Stimulated activated CD8-positive, alpha-beta memory T cell treated with anti-CD3 and anti-CD28 coated beads, Interleukin-7, amount 100 ng/mL, for 1 hour (primary cell): ENCODE measurements around the gene CTNNBL1.

Experiments
- DNase-seq, 2 donors: peaks; one replicate each; pipeline ENCODE4 v3.0.0-alpha.2; 2020; ENCODE audit warnings: low read depth in 2 of 2

CTNNBL1 gene

DNA sequence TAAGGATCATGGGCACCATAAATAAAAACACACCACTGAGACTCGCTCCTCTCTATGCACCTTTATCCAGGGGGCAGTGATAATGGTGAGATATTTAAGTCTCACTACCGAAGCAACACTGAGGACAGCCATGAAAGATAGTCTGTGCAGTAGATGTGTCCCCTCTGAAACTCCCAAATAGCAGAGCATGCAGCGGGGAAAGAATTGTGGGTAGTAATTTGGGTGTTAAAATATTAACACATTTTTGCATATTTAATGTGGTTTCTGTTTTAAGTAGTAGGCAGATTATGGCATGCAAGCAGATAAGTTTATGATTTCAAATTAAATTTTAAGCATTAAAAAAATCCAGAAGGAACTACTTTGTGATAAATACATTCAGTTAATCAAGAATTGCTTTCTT, 82.7 kb downstream of the CTNNBL1 start:
- DNase-seq = no peak

- no peak for DNase-seq
Measured at GRCh38 chr20:37777012-37777950, 83.5 kb downstream of the CTNNBL1 start.

DNA sequence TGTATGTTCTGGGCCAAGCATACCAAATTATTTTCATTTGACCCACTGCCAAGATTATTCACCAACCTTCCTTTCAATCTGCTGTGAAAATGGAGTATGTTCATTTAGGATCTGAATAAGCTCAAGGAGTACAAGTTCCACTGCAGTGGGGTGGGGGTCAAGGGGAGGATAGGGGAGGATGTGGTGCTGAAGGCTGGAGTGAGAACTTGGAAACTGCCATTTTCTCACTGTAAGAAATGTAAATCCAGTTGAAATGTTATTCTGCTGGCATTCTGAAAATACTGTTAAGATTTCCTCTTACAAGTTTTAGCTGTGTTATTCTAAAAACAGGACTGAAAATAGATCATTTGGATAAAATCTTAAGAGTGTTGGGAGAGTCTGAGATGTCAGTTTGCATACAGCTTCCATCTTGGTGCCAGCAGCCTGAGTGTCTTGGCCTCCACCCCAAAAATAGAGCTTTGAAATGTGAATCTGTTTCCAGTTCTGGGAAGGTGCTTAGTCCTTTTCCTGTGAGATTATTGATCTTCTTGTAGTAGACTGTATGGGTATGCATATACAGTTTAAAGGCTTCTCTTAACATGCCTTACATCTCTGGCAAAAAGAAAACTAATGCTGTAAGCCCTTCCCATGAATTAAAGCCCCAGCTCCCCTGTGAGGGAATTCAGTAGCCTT, 84.3 kb downstream of the CTNNBL1 start:
- no peak for DNase-seq

- no peak for DNase-seq
Measured at GRCh38 chr20:37781626-37782025, 87.8 kb downstream of the CTNNBL1 start.

DNA sequence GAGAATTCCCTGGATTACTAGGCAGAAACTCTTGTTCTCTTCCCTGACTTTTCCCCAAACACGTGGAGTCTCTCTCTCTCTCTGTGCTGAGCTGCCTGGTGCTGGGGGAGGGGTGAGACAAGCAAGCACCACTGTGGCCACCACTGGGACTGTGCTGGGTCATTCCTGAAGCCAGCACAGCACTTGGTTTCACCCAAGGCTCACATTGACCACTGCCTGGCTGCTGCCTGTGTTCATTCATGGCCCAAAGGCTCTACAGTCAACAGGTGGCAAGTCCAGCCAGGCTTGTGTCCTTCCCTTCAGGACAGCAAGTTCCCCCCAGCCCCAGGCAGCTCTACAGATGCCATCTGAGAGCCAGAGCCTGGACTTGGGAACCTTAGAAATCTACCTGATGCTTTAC, 92.2 kb downstream of the CTNNBL1 start:
- DNase-seq = no peak

DNA sequence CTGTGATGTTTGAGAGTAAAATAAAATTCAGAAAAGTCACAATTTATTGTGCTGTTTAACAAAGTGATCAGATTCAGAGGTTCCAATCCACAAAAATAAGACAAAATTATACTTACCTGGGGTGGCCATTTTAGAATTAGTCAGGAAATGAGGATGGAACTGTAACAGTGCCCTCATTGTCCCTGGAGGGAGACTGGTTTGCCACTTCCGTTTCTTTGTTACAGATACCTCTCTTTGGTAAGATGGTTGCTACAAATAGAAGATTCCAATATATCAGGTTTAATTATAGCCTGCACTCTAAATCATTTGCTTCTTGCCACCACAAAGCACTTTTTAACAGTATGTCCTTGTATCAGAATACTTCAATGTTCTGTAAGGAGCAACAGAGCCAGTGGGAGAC, 95.6 kb downstream of the CTNNBL1 start:
- DNase-seq = no peak

- DNase-seq = no peak
Measured at GRCh38 chr20:37790900-37791299, 97.1 kb downstream of the CTNNBL1 start.

GRCh38 chr20:37796121-37796520, 102.3 kb downstream of the CTNNBL1 start:
- no peak for DNase-seq

GRCh38 chr20:37796733-37797132, 102.9 kb downstream of the CTNNBL1 start:
- no peak for DNase-seq

DNA sequence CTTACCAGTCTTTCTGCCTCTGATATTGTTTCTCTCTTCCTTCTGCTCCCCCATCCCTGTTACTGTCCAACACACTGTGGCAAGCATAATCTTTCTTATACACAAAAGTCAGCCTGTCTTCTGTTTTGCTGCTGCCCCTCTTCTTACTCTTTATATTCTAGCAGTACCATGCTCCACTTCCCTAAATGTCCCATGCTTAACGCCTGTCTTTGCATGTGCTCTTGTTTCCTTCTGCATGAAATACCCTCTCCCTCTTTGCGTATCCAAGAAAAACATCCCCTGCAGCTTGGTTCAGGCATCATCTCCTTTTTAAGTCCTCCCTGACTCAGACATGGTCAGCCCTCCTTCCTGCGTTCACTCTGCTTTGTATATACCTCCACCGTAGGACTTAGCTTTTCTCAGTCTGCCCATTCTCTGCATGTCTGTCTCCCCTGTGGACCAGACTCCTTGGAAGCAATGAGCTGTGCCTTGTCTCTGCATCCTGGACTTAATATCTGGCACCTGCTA, 103.9 kb downstream of the CTNNBL1 start:
- DNase-seq = no peak

- DNase-seq = no peak
Measured at GRCh38 chr20:37798312-37798711, 104.5 kb downstream of the CTNNBL1 start.

GRCh38 chr20:37800618-37801017, 106.8 kb downstream of the CTNNBL1 start:
- DNase-seq = no peak

GRCh38 chr20:37801921-37802320, 108.1 kb downstream of the CTNNBL1 start:
- DNase-seq = no peak

DNA sequence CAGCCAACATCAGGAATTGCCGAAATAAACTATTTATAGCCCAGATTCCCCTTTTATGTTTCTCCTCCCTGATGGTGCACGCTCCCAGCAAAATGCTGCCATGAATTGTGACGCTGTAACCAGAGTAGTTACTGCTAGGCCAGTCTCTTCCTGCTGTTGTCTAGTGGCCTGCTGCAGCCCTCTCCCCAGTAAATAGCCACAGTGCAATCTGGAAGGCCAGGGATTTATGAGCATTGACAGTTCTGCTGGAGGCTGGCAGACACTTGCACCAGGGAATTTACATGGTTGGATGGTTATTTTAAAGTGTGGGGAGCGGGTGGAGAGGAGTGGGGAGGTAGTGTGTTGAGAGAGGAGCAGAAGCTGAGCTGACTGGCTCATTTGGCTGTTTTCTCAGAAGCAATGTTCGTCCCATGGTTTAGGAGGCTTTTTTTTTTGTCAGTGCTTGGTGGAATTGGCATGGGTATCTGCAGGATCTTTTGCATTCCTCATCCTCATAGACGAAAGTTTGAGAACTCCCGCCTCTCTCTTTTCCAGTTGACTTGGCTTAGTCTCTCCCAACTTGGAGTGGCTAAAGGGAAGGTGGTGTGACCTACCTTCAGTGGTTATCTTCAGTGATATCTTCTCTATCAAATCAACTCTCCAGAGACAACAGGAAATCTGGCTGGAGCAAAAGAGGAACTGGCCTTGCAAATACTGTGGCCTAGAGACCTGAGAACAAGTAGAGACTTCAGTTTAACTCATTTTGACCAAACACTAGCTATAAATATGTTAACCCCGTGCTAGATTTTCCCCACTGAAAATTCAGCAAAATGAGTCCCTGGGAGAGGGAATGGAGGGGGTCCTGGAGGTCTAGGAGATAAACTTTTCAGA, 109.8 kb downstream of the CTNNBL1 start:
- DNase-seq = no peak

DNA sequence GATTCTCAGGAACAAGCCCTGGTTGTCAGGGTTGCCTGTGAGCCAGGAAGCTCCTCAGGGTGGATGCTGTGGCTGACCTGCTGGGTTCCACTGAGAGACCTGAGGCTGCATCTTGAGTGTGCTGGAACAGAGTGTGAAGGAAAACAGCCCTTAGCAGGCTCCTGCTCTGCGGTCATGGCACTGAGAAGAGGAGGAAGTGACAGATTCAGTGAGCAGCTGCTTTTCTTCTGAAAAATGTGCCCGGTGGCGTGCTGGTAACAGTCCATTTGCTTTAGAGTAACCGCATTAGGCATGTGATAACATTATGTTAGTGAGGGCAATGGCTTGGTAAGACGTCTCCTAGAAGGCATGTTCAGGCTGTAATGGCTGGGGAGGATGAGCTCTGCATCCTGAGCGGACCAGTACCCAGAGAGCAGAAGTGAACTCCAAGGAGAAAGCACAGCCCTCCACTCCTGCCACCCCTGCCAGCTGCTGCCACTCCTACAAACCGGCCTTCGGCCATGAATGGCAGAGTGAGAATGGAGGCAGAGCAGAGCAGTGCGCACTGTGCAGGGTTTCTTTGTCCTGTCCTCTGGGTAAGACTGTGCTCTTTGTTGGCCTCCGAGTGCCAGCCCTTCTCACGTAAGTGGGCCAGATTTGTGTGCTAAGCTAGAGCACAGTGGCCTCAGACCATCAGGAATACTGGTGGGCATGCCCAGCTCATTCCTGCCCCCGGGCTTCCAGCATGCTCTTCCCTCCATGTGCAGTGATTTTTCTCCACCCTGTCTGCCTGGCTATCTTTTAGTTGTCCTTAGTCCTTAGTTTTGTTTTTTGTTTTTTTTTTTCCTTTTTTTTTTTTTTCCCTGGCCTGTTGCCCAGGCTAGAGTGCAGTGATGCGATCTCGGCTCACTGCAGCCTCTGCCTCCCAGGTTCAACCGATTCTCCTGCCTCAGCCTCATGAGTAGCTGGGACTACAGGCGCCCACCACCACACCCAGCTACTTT, 111.0 kb downstream of the CTNNBL1 start:
- DNase-seq = no peak

GRCh38 chr20:37807471-37808232, 113.8 kb downstream of the CTNNBL1 start:
- DNase-seq = no peak

- no peak for DNase-seq
Measured at GRCh38 chr20:37808233-37809070, 114.6 kb downstream of the CTNNBL1 start.

DNA sequence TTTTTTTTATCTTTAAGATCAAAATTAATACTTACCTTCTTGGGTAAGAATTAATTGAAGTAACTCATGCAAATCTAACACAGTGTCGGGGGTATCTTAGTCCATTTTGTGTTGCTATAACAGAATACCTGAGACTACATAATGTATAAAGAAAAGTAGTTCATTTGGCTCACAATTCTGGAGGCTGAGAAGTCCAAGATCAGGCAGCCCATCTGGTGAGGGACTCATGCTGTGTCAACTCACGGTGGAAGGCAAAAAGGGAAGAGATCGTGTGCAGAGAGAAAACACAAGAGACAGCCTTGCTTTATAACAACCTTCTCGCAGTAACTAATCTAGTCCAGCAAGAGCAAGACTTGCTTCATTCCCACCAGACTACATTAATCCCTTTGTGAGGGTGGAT, 116.2 kb downstream of the CTNNBL1 start:
- no peak for DNase-seq

- no peak for DNase-seq
Measured at GRCh38 chr20:37816003-37816402, 122.2 kb downstream of the CTNNBL1 start.
